IPS-18a (cell line): ENCODE data around the gene CARD8.
A peak's percentile ranks its signal among the peaks of the same experiment; 100 is the strongest.
"Not testable (repeated sequence)": the region's sequence is repeated elsewhere in the genome, so short reads cannot be mapped to it uniquely, and the experiment has no call there.

Experiments
- H3K27ac ChIP-seq: one replicate; pipeline ENCODE4 v1.5.1; 2013; ENCODE audit warnings: low read length
- H3K27me3 ChIP-seq: one replicate; pipeline ENCODE4 v1.6.1; 2013; ENCODE audit warnings: mild to moderate bottlenecking, low read length; ENCODE audit not compliant: control insufficient read depth, insufficient read depth
- H3K36me3 ChIP-seq: one replicate; pipeline ENCODE4 v1.6.1; 2013; ENCODE audit warnings: low read depth, low read length; ENCODE audit not compliant: control insufficient read depth
- H3K4me1 ChIP-seq: one replicate; pipeline ENCODE4 v1.6.1; 2013; ENCODE audit warnings: low read depth, low read length; ENCODE audit not compliant: control insufficient read depth
- H3K4me3 ChIP-seq: one replicate; pipeline ENCODE4 v1.5.1; 2013; ENCODE audit warnings: low read length
- H3K9ac ChIP-seq: one replicate; pipeline ENCODE4 v1.6.1; 2013; ENCODE audit warnings: mild to moderate bottlenecking, low read length, moderate library complexity
- H3K9me3 ChIP-seq: one replicate; pipeline ENCODE4 v1.6.1; 2013; ENCODE audit warnings: low read depth, low read length; ENCODE audit not compliant: control insufficient read depth

CARD8 gene, protein sequence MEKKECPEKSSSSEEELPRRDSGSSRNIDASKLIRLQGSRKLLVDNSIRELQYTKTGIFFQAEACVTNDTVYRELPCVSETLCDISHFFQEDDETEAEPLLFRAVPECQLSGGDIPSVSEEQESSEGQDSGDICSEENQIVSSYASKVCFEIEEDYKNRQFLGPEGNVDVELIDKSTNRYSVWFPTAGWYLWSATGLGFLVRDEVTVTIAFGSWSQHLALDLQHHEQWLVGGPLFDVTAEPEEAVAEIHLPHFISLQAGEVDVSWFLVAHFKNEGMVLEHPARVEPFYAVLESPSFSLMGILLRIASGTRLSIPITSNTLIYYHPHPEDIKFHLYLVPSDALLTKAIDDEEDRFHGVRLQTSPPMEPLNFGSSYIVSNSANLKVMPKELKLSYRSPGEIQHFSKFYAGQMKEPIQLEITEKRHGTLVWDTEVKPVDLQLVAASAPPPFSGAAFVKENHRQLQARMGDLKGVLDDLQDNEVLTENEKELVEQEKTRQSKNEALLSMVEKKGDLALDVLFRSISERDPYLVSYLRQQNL

DNA sequence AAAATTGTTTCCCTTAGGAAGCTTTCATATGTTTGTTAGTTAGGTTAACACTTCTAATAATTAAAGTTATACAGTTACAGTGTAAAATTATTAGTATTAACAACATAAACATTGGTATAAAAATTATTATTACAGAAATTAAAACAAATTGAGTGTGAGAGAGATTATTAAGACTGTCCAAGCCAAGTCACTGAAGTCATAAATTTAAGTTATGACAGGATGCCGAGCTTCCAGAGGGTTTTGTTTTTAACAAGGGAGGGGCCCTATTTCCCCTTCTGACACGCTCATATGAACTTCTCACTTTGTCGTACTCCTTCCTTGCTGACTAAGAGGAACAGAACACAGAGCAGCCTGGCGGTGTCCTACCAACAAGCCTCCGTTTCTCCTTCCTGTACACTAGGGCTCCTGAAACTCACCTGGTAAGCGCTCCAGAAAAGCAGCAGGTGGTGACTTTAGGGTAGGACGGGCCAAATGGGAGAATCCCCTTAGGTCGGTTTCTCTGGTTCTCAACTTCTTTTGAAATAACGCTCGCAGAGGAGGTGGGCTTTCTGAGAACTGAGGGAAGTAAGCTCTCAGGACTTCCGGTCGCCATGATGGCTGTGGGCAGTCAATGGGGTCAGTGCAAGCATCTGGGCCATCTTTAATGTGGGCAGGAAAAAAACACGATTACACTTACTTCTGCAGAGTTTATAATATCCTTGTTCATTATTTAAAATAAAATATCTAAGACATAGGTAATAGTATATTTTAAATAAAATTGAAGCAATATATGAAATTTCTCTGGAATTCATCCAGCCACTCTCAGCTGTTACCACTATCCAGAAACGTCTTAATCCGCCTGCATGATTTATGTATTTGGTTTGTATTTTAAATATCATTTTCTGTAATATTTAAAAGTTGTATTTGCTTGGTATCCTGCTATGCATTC is at the start of gene CARD8:
Gene CARD8, minus strand, starts transcription at position 537 of the 928 bp plus-strand sequence. CDS start 14,892 bp downstream, outside the sequence.
- H3K4me3 ChIP-seq: peak within 1 kb of the TSS; percentile 98
- H3K9me3 ChIP-seq: no peaks in the 10 kb centered on the region
- no peaks in the 10 kb centered on the region for H3K27me3 ChIP-seq
- no peaks in the 10 kb centered on the region for H3K36me3 ChIP-seq
- H3K27ac ChIP-seq: peak within 1 kb of the TSS; percentile 98
- H3K9ac ChIP-seq: peak within 1 kb of the TSS; percentile 91
- no peaks in the 10 kb centered on the region for H3K4me1 ChIP-seq

DNA sequence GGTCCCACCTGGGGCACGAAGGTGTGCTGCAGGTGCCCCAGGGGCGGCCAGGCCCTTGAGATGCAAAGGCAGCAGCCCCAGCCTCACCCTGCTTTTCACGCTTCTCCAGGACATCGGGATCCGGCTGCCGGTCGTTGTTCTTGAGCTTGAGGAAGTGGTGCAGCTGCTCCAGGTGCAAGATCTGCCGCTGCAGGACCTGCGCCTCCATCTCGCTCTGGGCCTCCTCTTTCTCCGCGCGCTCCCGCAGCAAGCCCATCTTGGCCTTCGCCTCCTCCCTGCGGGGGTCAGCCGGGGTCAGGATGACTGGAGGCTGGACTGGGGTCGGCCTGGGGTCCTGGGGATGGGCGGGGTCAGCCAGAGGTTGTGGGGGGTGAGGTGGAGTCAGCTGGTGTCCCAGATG is 48.2 kb upstream of the CARD8 start:
- H3K27me3 ChIP-seq: no peaks in the 10 kb centered on the region
- H3K9me3 ChIP-seq: no peaks in the 10 kb centered on the region
- no peaks in the 10 kb centered on the region for H3K36me3 ChIP-seq
- no peak overlapping the region for H3K4me3 ChIP-seq
- no peak overlapping the region for H3K27ac ChIP-seq
- no peak overlapping the region for H3K9ac ChIP-seq
- H3K4me1 ChIP-seq: no peaks in the 10 kb centered on the region

DNA sequence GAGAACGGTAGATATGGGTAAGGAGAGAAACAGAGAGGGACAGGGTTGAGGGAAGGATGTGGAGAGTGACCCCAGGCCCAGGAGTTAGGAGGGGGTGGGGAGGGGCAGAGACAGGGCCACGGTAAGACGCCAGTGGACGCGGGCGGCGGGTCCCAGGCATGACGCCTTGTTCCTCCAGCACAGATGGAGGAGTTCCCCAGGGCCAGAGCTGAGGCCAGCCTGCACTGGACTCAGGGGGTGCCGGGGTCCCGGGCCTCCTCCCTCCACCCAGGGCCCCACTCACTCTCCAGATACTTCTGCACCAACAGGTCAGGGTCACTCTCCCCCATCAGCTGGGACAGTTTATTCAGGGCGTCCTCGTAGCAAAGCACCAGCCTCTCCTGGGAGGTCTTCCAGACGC is 47.7 kb upstream of the CARD8 start:
- no peak overlapping the region for H3K27ac ChIP-seq
- no peak overlapping the region for H3K4me3 ChIP-seq
- H3K27me3 ChIP-seq: no peaks in the 10 kb centered on the region
- H3K4me1 ChIP-seq: no peaks in the 10 kb centered on the region
- no peaks in the 10 kb centered on the region for H3K36me3 ChIP-seq
- no peaks in the 10 kb centered on the region for H3K9me3 ChIP-seq
- no peak overlapping the region for H3K9ac ChIP-seq

DNA sequence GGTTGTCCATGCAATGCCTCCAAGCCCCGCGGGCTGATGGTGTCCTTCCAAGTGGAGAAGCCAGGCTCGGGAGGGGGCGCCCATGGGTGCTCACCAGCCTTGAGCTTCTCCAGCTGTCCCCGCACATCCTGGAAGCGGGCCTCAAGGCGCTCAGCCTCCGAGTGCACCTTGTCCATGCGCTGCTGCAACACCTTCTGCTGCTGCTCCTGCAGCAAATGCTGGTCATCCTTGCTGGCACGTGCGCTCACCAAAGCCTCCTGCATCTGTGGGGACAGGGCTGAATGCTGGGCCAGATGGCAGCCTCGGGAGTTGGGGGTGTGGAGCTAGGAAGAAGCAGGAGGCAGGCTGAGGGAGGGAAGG is 46.9 kb upstream of the CARD8 start:
- H3K9me3 ChIP-seq: no peaks in the 10 kb centered on the region
- no peak overlapping the region for H3K9ac ChIP-seq
- H3K36me3 ChIP-seq: no peaks in the 10 kb centered on the region
- no peaks in the 10 kb centered on the region for H3K4me1 ChIP-seq
- H3K4me3 ChIP-seq: no peak overlapping the region
- no peaks in the 10 kb centered on the region for H3K27me3 ChIP-seq
- H3K27ac ChIP-seq: no peak overlapping the region

DNA sequence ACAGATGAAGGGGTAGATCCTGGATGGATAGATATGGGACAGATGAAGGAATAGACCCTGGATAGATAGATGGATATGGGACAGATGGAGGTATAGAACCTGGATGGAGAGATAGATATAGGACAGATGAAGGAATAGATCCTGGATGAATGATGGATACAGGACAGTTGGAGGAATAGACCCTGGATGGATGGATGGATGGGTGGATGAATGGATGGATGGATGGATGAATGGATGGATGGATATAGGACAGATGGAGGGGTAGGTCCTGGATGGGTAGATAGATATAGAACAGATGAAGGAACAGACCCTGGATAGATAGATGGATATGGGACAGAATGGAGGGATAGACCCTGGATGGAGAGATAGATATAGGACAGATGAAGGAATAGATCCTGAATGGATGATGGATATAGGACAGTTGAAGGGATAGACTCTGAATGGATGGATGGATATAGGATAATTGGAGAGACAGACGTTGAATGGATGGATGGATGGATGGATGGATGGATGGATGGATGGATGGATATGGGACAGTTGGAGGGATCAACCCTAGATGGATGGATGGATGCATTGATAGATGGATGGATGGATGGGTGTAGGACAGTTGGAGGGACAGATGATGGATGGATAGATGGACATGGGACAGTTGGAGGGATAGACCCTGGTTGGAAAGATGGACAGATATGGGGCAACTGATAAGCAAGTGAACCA is 46.3 kb upstream of the CARD8 start:
- no peak overlapping the region for H3K9ac ChIP-seq
- no peak overlapping the region for H3K4me3 ChIP-seq
- no peaks in the 10 kb centered on the region for H3K9me3 ChIP-seq
- H3K36me3 ChIP-seq: no peaks in the 10 kb centered on the region
- H3K27me3 ChIP-seq: no peaks in the 10 kb centered on the region
- H3K4me1 ChIP-seq: no peaks in the 10 kb centered on the region
- no peak overlapping the region for H3K27ac ChIP-seq

DNA sequence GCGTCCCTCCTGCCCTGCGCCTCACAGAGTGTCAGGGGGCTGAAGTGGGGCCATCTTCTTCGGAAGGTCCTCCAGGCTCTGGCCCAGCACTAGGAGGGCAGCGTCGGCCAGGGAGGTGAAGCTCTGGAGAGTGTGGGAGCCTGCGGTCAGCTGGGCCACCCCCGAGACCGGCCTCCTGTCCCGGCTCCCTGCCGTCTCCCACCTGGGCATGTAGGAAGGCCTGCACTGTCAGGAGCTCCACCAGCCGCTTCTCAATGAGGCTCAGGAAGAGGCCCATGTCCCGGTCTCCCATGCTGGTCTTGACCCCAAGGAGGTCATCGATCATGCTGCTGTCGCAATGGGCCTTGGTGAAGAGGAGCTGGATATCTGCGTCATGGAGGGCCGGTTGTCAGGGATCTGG is 42.3 kb upstream of the CARD8 start:
- Histone ChIP-seq H3K4me1 (peaks cover 3% of the 10 kb centered on the region), H3K27me3 (no peaks in the 10 kb centered on the region), H3K27ac (no peak overlapping the region), H3K4me3 (no peak overlapping the region), H3K36me3 (no peaks in the 10 kb centered on the region), H3K9me3 (no peaks in the 10 kb centered on the region), H3K9ac (no peak overlapping the region)

DNA sequence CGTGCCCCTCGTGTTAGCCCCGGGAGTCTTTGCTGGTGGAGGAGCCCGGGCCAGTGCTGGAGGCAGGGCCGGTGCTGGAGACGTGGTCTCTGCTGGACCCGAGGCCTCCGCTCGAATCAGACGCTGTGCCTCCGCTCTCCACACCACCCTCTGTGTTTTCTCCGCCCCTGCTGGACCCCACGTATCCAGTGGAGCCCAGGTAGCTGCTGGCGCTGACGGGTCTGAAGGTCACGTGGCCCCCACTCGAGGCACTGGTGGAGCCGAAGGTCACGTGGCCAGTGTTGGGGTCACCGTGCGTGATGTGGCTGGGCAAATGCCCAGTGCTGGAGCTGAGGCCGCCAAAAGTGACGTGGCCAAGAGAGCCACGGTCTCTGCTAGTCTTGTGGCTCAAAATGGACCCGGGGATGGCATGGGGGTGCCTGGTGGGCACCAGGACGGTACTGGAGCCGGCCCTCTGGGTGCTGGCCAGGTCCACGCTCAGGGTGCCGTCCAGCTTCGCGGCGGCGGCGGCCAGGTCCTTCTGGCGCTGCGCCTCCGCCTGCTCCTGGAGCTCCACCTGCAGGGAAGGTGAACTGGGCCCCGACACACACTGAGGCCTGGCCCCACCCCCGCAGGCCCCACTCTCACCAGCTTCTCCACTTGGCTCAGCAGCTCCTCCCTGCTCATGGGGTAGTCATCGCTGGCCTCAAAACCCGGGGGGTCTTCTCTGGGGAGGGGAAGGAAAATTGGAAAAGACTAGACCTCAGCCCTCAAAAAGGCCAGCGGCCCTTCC is 41.4 kb upstream of the CARD8 start:
- Histone ChIP-seq H3K4me3 (no peak overlapping the region), H3K9ac (no peak overlapping the region), H3K27ac (no peak overlapping the region), H3K9me3 (no peaks in the 10 kb centered on the region), H3K36me3 (no peaks in the 10 kb centered on the region), H3K27me3 (no peaks in the 10 kb centered on the region), H3K4me1 (peaks cover 3% of the 10 kb centered on the region)

DNA sequence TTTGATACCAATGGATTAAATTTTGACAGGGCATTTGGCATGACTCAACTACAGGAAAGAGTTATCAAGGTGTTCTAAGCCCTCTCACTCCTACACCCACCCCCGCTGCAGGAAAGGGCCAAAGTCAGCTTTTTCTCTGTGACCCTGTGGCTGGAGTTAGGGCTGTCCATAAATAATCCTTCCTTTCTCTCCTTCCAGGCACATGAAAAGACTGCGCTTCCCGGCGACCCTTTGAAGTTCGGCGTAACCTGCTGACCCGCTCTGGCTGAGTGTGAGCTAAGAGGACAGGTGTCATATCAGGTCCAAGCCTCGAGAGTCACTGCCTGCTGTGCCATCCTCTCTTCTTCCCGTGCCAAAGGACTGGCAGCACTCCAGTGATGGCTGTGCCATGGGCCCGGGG is 39.7 kb upstream of the CARD8 start:
- Histone ChIP-seq H3K4me3 (no peak overlapping the region), H3K36me3 (no peaks in the 10 kb centered on the region), H3K27me3 (no peaks in the 10 kb centered on the region), H3K9ac (no peak overlapping the region), H3K27ac (no peak overlapping the region), H3K9me3 (no peaks in the 10 kb centered on the region), H3K4me1 (peaks cover 8% of the 10 kb centered on the region)

DNA sequence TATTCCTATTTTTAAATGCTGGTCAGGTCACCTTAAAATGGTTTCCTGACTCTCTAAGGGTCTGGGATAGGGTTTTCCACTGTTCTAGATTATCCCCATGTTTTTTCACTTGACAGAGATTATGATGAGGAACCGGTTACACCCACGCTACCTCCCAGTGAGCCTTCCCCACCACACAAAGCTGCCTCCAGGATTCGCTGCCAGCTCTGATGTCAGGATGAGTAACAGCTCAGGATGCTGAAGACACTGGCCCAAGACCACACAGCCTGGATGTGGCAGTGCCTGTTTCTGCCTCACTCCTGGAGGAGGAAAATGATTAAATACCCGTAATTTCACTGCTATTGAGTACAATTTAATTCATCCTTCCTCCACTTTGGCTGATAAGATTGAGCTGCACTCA is 37.1 kb upstream of the CARD8 start:
- H3K27ac ChIP-seq: no peak overlapping the region
- no peaks in the 10 kb centered on the region for H3K9me3 ChIP-seq
- no peak overlapping the region for H3K4me3 ChIP-seq
- no peak overlapping the region for H3K9ac ChIP-seq
- no peaks in the 10 kb centered on the region for H3K27me3 ChIP-seq
- peaks cover 3% of the 10 kb centered on the region for H3K36me3 ChIP-seq
- peaks cover 8% of the 10 kb centered on the region for H3K4me1 ChIP-seq

DNA sequence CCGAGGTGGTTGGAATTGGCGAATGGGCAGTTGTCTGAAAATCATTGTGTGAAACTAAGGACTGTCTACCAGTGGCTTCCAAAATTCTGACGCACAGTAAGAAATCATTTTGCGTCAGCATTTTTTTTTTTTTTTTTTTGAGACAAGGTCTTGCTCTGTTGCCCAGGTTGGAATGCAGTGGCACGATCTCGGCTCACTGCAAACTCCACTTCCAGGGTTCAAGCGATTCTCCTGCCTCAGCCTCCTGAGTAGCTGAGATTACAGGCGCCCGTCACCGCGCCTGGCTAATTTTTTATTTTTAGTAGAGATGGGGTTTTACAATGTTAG is 35.7 kb upstream of the CARD8 start:
- not testable (repeated sequence) for H3K27ac ChIP-seq, H3K4me1 ChIP-seq, H3K27me3 ChIP-seq, H3K9ac ChIP-seq, H3K9me3 ChIP-seq, H3K36me3 ChIP-seq, H3K4me3 ChIP-seq
